Endodermal cell (in vitro differentiated cells): ENCODE data around the gene KIZ. TPM values are rescaled to one million over a fixed set of nuclear protein-coding genes. Genes with fewer than 3 reads are reported as not detected.
A peak's percentile ranks its signal among the peaks of the same experiment; 100 is the strongest.

Source experiments
- DNase-seq: peaks from one replicate; pipeline ENCODE4 v3.0.0-alpha.2; 2017
- H3K27ac ChIP-seq: 2 replicates; pipeline ENCODE4 v1.5.1; 2013; ENCODE audit warnings: mild to moderate bottlenecking, low read depth, low read length, moderate library complexity
- H3K27me3 ChIP-seq: 2 replicates; pipeline ENCODE4 v1.6.1; 2013; ENCODE audit warnings: mild to moderate bottlenecking, low read length, moderate library complexity; ENCODE audit not compliant: insufficient read depth, control insufficient read depth, poor library complexity, severe bottlenecking
- H3K36me3 ChIP-seq: 2 replicates; pipeline ENCODE4 v1.7.0; 2013; ENCODE audit warnings: mild to moderate bottlenecking, low read length, moderate library complexity; ENCODE audit not compliant: control insufficient read depth, insufficient read depth
- H3K4me1 ChIP-seq: one replicate; pipeline ENCODE4 v1.7.0; 2013; ENCODE audit warnings: low read length; ENCODE audit not compliant: control insufficient read depth, insufficient read depth
- H3K4me3 ChIP-seq: 2 replicates; pipeline ENCODE4 v1.5.1; 2013; ENCODE audit warnings: mild to moderate bottlenecking, low read length, moderate library complexity
- H3K9ac ChIP-seq: 2 replicates; pipeline ENCODE4 v1.6.1; 2013; ENCODE audit warnings: mild to moderate bottlenecking, low read length, moderate library complexity; ENCODE audit not compliant: poor library complexity, severe bottlenecking; ENCODE audit errors: extremely low read depth
- H3K9me3 ChIP-seq: 2 replicates; pipeline ENCODE4 v1.6.1; 2013; ENCODE audit warnings: mild to moderate bottlenecking, low read length, moderate library complexity; ENCODE audit not compliant: control insufficient read depth
- H3K27ac Mint-ChIP-seq: 2 replicates; pipeline ENCODE4 v1.8.0; 2020; ENCODE audit warnings: mixed read lengths
- H3K27me3 Mint-ChIP-seq: 2 replicates; pipeline ENCODE4 v1.8.0; 2021; ENCODE audit warnings: mild to moderate bottlenecking, mixed read lengths; ENCODE audit not compliant: insufficient read depth
- H3K36me3 Mint-ChIP-seq: 2 replicates; pipeline ENCODE4 v1.8.0; 2020; ENCODE audit warnings: low read depth, mixed read lengths
- H3K4me1 Mint-ChIP-seq: 2 replicates; pipeline ENCODE4 v1.8.0; 2020; ENCODE audit warnings: mixed read lengths
- H3K4me3 Mint-ChIP-seq: 2 replicates; pipeline ENCODE4 v1.8.0; 2020; ENCODE audit warnings: mild to moderate bottlenecking, moderate library complexity, mixed read lengths
- H3K9me3 Mint-ChIP-seq: 2 replicates; pipeline ENCODE4 v1.8.0; 2020; ENCODE audit warnings: mild to moderate bottlenecking, mixed read lengths
- CTCF ChIP-seq: fragments of 200-600 bp; sonication (generic); conservative IDR thresholded peaks from 2 replicates; pipeline ENCODE4 v1.5.0; 2021; ENCODE audit warnings: antibody characterized with exemption, mild to moderate bottlenecking
- WGBS, 2 experiments: methylation state at CpG; one replicate each; pipeline versions ENCODE4 v1.1.5 to v1.1.7; 2013; ENCODE audit warnings: missing lambda C conversion rate in 2 of 2, mixed read lengths in 1 of 2; ENCODE audit not compliant: insufficient coverage in 1 of 2, insufficient read length in 1 of 2; 5-methylcytosine and 5-hydroxymethylcytosine counted together
- total RNA-seq, 2 donors: library from RNA; stranded (reverse); fragmentation: NEBNext Ultra II Directional in 1 of 2; extraction: Animal tissue kit (Norgen Biotek cat#: 25700) in 1 of 2; gene quantifications; 2 replicates in 1 of 2; 3 replicates in 1 of 2; pipeline ENCODE4 v1.2.1, GENCODE V29; 2021

The KIZ gene
- total RNA-seq, 2 donors from 2014 or later, result 50.3 to 50.8 TPM

- no peak overlapping the region for H3K9ac ChIP-seq
- peaks cover 12% of the 10 kb centered on the region for H3K9me3 ChIP-seq
- no peak overlapping the region for H3K27ac ChIP-seq
- Mint-ChIP-seq H3K4me3 (no peak overlapping the region), H3K9me3 (peaks cover 17% of the 10 kb centered on the region), H3K4me1 (peaks cover 28% of the 10 kb centered on the region), H3K27ac (peak overlapping the region; percentile 26), H3K27me3 (no peaks in the 10 kb centered on the region), H3K36me3 (peaks cover 19% of the 10 kb centered on the region)
- no peaks in the 10 kb centered on the region for H3K4me1 ChIP-seq
- no peak for TF ChIP-seq CTCF
- H3K36me3 ChIP-seq, result no peaks in the 10 kb centered on the region
- H3K4me3 ChIP-seq, result no peak overlapping the region
- H3K27me3 ChIP-seq, result no peaks in the 10 kb centered on the region
- DNase-seq, result no peak
- WGBS, 2 experiments, result 89 to 92% methylated on average over 2 to 3 of the region's 3 CpGs
Observed at GRCh38 chr20:21181028-21181427, 55.1 kb downstream of the KIZ start.

GRCh38 chr20:21182832-21183563, 57.1 kb downstream of the KIZ start:
- H3K9me3 ChIP-seq, result peaks cover 2% of the 10 kb centered on the region
- H3K27ac Mint-ChIP-seq, result no peak overlapping the region
- H3K4me1 Mint-ChIP-seq, result peaks cover 37% of the 10 kb centered on the region

GRCh38 chr20:21183722-21184121, 57.8 kb downstream of the KIZ start:
- H3K36me3 ChIP-seq, result no peaks in the 10 kb centered on the region
- no peak overlapping the region for H3K4me3 ChIP-seq
- H3K4me1 ChIP-seq, result no peaks in the 10 kb centered on the region
- H3K27ac ChIP-seq, result no peak overlapping the region
- no peaks in the 10 kb centered on the region for H3K9me3 ChIP-seq
- no peaks in the 10 kb centered on the region for H3K27me3 ChIP-seq
- H3K9ac ChIP-seq, result no peak overlapping the region
- DNase-seq, result no peak
- Mint-ChIP-seq H3K4me1 (peaks cover 42% of the 10 kb centered on the region), H3K27ac (no peak overlapping the region), H3K36me3 (peaks cover 14% of the 10 kb centered on the region), H3K27me3 (no peaks in the 10 kb centered on the region), H3K4me3 (no peak overlapping the region), H3K9me3 (no peaks in the 10 kb centered on the region)
- TF ChIP-seq CTCF, result no peak
- WGBS, 2 experiments, result 83 to 93% methylated on average over 1 to 2 of the region's 2 CpGs

More at GRCh38 chr20:21182832-21183563, 57.1 kb downstream of the KIZ start:
- Histone ChIP-seq H3K27ac (no peak overlapping the region), H3K27me3 (no peaks in the 10 kb centered on the region), H3K4me3 (no peak overlapping the region), H3K36me3 (no peaks in the 10 kb centered on the region), H3K9ac (no peak overlapping the region), H3K4me1 (no peaks in the 10 kb centered on the region)
- TF ChIP-seq CTCF, result no peak
- WGBS, 2 experiments, result 95 to 100% methylated on average over 2 to 7 of the region's 7 CpGs
- Mint-ChIP-seq H3K9me3 (peaks cover 4% of the 10 kb centered on the region), H3K36me3 (peaks cover 12% of the 10 kb centered on the region), H3K27me3 (no peaks in the 10 kb centered on the region), H3K4me3 (no peak overlapping the region)
- DNase-seq, result no peak
